ENCODE measurements around the gene BTK. TPM values are rescaled to one million over a fixed set of nuclear protein-coding genes. Genes with fewer than 3 reads are reported as not detected.
A peak's percentile ranks its signal among the peaks of the same experiment; 100 is the strongest.

The BTK gene
- total RNA-seq, 1 experiment from 2014 or later = not detected

- Histone ChIP-seq H3K4me3 (ENCODE audit: low read depth, low read length, poor library complexity, severe bottlenecking) (peak overlapping the region; percentile 80), H3K27ac (ENCODE audit: low read depth, low read length, poor library complexity, severe bottlenecking) (peak overlapping the region; percentile 98), H3K9me3 (ENCODE audit: low read depth, low read length, poor library complexity, severe bottlenecking) (no peaks in the 10 kb centered on the region), H3K4me1 (ENCODE audit: insufficient read depth, low read length, poor library complexity, severe bottlenecking) (peaks cover 5% of the 10 kb centered on the region), H3K36me3 (ENCODE audit: insufficient read depth, low read length, poor library complexity, severe bottlenecking) (peaks cover 14% of the 10 kb centered on the region), H3K27me3 (replicated peaks; ENCODE audit: insufficient read depth, low read depth, low read length, poor library complexity) (no peaks in the 10 kb centered on the region)
- no peak for TF ChIP-seq EZH2 (IDR thresholded peaks at IDR 0.05; ENCODE audit: borderline replicate concordance, low read depth, low read length, poor library complexity, severe bottlenecking)
- TF ChIP-seq CTCF (conservative IDR thresholded peaks at IDR 0.05; ENCODE audit: low read depth, low read length) = no peak
- POLR2A ChIA-PET (ENCODE audit: low non-redundant PET) = no interaction called here
- CTCF ChIA-PET = no interaction called here
- DNase-seq (ENCODE audit: low spot score) = no peak
- TSS peak; percentile 65 for BruUV-seq (replicated peaks)
- intact Hi-C loops (cut with micrococcal nuclease; ENCODE audit: unreplicated experiment) = no loop called here
Measured at GRCh38 chrX:101408532-101408841, 22.5 kb upstream of the BTK start.

GRCh38 chrX:101407748-101408531 is 21.9 kb upstream of the BTK start, which contains the start of the genes GLA and HNRNPH2:
GLA (minus strand) TSS chrX:101407925; CDS start chrX:101407903, 22 bp downstream.
HNRNPH2 (plus strand) TSS chrX:101408222; CDS start chrX:101411989, 3,767 bp downstream.
- intact Hi-C loops (cut with micrococcal nuclease; ENCODE audit: unreplicated experiment) = no loop called here
- peak within 1 kb of the TSS; percentile 98 for H3K27ac ChIP-seq (ENCODE audit: low read depth, low read length, poor library complexity, severe bottlenecking)
- no TSS peak for BruUV-seq (replicated peaks)
- TF ChIP-seq CTCF (conservative IDR thresholded peaks at IDR 0.05; ENCODE audit: low read depth, low read length) = no peak
- TF ChIP-seq EZH2 (IDR thresholded peaks at IDR 0.05; ENCODE audit: borderline replicate concordance, low read depth, low read length, poor library complexity, severe bottlenecking) = no peak
- H3K4me3 ChIP-seq (ENCODE audit: low read depth, low read length, poor library complexity, severe bottlenecking) = peak within 1 kb of the TSS; percentile 80
- no peaks in the 10 kb centered on the region for H3K9me3 ChIP-seq (ENCODE audit: low read depth, low read length, poor library complexity, severe bottlenecking)
- peaks cover 11% of the 10 kb centered on the region for H3K36me3 ChIP-seq (ENCODE audit: insufficient read depth, low read length, poor library complexity, severe bottlenecking)
- peaks cover 5% of the 10 kb centered on the region for H3K4me1 ChIP-seq (ENCODE audit: insufficient read depth, low read length, poor library complexity, severe bottlenecking)
- ChIA-PET POLR2A (ENCODE audit: low non-redundant PET) (no interaction called here), CTCF (no interaction called here)
- DNase-seq (ENCODE audit: low spot score) = peak; percentile 96
- no peaks in the 10 kb centered on the region for H3K27me3 ChIP-seq (replicated peaks; ENCODE audit: insufficient read depth, low read depth, low read length, poor library complexity)

GRCh38 chrX:101407167-101407747 is 21.3 kb upstream of the BTK start:
- ChIA-PET POLR2A (ENCODE audit: low non-redundant PET) (no interaction called here), CTCF (no interaction called here)

More at GRCh38 chrX:101407167-101407747, 21.3 kb upstream of the BTK start:
- peaks cover 6% of the 10 kb centered on the region for H3K36me3 ChIP-seq (ENCODE audit: insufficient read depth, low read length, poor library complexity, severe bottlenecking)
- no peaks in the 10 kb centered on the region for H3K27me3 ChIP-seq (replicated peaks; ENCODE audit: insufficient read depth, low read depth, low read length, poor library complexity)
- TF ChIP-seq CTCF (conservative IDR thresholded peaks at IDR 0.05; ENCODE audit: low read depth, low read length) = no peak
- no peak for TF ChIP-seq EZH2 (IDR thresholded peaks at IDR 0.05; ENCODE audit: borderline replicate concordance, low read depth, low read length, poor library complexity, severe bottlenecking)
- no TSS peak for BruUV-seq (replicated peaks)
- H3K4me3 ChIP-seq (ENCODE audit: low read depth, low read length, poor library complexity, severe bottlenecking) = peak overlapping the region; percentile 80
- intact Hi-C loops (cut with micrococcal nuclease; ENCODE audit: unreplicated experiment) = no loop called here
- H3K9me3 ChIP-seq (ENCODE audit: low read depth, low read length, poor library complexity, severe bottlenecking) = no peaks in the 10 kb centered on the region
- peak overlapping the region; percentile 98 for H3K27ac ChIP-seq (ENCODE audit: low read depth, low read length, poor library complexity, severe bottlenecking)
- DNase-seq (ENCODE audit: low spot score) = no peak
- peaks cover 5% of the 10 kb centered on the region for H3K4me1 ChIP-seq (ENCODE audit: insufficient read depth, low read length, poor library complexity, severe bottlenecking)
